Activated naive CD8-positive, alpha-beta T cell (primary cell): ENCODE measurements around the gene PSMD1.

Experiments used
- H3K27ac Mint-ChIP-seq: one replicate; pipeline ENCODE4 v1.8.0; 2021; ENCODE audit warnings: mixed read lengths
- H3K27me3 Mint-ChIP-seq: one replicate; pipeline ENCODE4 v1.8.0; 2021; ENCODE audit warnings: mixed read lengths
- H3K36me3 Mint-ChIP-seq: one replicate; pipeline ENCODE4 v1.8.0; 2021; ENCODE audit warnings: mixed read lengths
- H3K4me1 Mint-ChIP-seq: one replicate; pipeline ENCODE4 v1.8.0; 2021; ENCODE audit warnings: low read depth, mixed read lengths
- H3K4me3 Mint-ChIP-seq: one replicate; pipeline ENCODE4 v1.8.0; 2021; ENCODE audit warnings: mild to moderate bottlenecking, mixed read lengths
- H3K9me3 Mint-ChIP-seq: one replicate; pipeline ENCODE4 v1.8.0; 2021; ENCODE audit warnings: low read depth, mixed read lengths

Gene PSMD1

DNA sequence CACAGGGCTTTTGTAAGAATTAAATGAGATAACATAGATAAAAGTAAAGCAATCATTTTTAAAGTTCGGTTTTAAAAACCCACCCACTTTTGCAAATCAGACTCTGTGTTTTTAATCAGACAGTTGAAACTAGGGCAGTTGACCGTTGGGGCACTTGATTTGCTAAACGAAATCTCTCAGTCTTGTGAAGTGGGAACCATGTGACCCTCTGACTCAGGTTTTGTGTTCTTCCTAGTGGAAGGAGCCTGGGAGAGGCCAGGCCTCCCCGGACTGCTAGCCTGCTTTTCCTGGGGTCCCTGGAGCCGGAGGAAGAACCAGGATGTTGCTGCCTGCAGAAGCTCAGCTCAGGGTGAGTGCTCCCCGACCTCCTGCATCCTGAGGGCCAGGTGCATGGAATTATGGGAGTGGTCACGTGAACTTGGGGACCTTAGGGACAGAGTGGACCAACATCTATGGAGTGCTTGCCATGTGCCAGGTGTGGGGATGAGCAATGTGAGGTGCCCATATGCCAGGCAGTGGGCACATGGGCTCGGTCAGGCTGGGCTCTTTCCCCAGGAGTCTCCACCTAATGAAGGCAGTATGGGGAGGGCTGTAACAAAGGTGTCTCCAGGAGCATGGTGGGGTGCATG, 15.5 kb upstream of the PSMD1 start:
- Mint-ChIP-seq H3K4me1 (peaks cover 5% of the 10 kb centered on the region), H3K27me3 (peaks cover 33% of the 10 kb centered on the region)

DNA sequence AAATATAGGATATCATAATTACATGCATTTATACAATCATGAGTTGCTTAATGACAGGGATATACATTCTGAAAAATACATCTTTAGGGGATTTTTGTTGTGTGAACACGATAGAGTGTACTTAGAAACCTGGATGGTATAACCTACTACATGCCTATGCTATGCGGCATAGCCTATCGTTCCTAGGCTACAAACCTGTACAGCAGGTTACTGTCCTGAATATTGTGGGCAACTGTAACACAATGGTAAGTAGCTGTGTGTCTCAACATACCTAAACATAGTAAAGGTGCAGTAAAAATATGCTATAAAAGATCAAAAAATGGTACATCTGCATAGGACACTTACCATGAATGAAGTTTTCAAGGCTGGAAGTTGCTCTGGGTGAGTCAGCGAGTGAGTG, 12.9 kb upstream of the PSMD1 start:
- Mint-ChIP-seq H3K27me3 (peaks cover 25% of the 10 kb centered on the region), H3K27ac (no peak overlapping the region), H3K36me3 (no peaks in the 10 kb centered on the region), H3K9me3 (no peaks in the 10 kb centered on the region), H3K4me3 (no peak overlapping the region), H3K4me1 (no peaks in the 10 kb centered on the region)

More for the DNA sequence above, 15.5 kb upstream of the PSMD1 start:
- Mint-ChIP-seq H3K27ac (no peak overlapping the region), H3K9me3 (no peaks in the 10 kb centered on the region), H3K4me3 (no peak overlapping the region), H3K36me3 (no peaks in the 10 kb centered on the region)

DNA sequence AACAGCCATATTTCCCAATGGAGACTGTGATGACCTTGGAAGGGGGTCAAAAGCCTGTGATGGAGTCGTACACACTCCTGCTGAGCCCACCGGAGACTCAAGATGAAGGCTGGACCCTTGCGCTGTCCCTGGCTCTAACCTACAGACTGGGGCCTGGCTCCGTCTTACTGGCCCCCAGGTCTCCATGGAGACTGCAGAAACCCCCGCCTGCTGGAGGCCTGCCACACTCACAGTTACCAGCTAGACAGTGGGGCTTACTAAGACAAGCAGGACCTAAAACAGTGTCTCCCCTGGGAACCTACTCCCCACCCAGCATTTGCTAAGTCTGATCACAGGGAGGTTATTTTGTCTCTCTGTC, 9.8 kb upstream of the PSMD1 start:
- H3K36me3 Mint-ChIP-seq, result no peaks in the 10 kb centered on the region
- H3K4me1 Mint-ChIP-seq, result no peaks in the 10 kb centered on the region
- H3K27ac Mint-ChIP-seq, result no peak overlapping the region
- no peaks in the 10 kb centered on the region for H3K9me3 Mint-ChIP-seq
- peaks cover 9% of the 10 kb centered on the region for H3K27me3 Mint-ChIP-seq
- H3K4me3 Mint-ChIP-seq, result no peak overlapping the region

DNA sequence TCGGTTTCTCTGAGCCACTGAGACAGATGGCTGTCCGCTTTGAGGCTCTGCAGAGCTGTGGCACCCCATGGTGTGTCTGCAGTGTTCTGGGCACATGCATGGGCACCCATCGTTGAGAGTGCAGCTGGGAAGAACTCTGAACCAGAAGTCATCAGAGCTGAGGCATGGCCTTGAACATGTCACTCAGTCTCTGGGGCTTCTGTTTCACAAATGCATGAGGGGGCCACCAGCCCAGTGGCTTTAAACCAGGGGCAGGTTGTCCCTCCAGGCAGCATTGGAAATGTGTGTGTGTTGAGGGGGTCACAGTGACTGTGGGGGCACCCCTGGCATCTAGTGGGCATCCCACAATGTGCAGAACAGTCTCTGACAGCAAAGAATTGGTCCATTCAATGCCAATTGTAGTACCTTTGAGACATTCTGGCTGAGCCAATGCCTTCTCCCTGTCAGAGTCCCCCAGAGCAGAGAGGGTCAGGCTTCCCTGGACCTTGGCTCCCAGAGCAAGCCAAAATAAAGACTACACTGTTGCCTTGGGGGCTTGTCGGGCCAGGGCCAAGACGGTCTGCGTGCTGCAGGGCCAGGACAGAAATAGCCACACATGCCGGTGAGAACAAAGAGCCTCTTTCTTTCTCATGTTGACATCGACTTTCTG, 9.3 kb upstream of the PSMD1 start:
- Mint-ChIP-seq H3K4me1 (peaks cover 3% of the 10 kb centered on the region), H3K27ac (no peak overlapping the region), H3K36me3 (no peaks in the 10 kb centered on the region), H3K4me3 (no peak overlapping the region), H3K9me3 (no peaks in the 10 kb centered on the region), H3K27me3 (peaks cover 9% of the 10 kb centered on the region)

DNA sequence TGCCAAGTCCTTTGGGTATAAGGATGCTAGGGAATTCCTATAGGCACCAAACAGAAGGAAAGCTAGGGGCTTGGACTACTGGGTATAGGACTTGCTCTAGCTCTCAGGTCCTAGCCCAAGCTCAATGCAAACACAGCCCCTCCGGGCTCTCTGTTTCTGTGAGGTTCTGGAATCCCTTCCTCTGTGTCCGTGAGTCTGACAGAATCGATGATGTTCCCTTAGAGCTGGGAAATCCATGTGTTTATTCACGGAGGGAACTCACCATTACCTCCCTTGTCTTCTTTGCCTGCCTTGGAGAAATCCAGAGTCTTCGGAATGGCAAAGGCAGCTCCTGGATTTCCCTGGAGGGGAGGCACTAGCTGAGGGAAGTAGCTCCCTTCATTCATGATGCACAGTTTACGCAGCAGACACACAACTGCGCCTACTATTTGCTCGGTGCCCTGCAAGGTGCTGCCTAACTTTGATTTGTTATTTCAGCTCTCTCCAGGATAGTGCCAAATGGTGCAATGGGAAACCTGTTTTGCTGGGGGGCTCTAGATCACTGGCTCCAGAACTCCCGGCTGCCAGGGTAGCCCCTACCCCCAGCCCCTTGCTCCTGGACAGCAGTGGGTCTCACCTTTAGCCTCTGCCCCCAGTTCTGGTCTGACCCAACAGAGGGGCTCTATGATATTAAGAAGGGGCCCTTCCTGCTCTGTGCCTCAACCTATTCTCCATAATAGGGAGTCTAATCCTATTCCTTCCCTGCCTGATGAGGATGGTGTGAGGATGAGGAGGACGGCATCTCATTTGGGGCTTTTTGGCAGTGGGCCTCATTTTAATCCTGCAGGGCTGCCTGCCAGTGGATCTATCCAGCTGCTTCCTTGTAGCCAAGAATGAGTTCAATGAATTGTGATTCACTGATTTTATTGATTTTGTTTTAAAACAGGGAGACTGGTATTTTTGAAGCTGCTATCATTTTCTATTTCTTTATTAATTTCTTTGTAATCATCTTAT, 8.4 kb upstream of the PSMD1 start:
- Mint-ChIP-seq H3K9me3 (no peaks in the 10 kb centered on the region), H3K4me1 (peaks cover 10% of the 10 kb centered on the region), H3K27ac (no peak overlapping the region), H3K36me3 (no peaks in the 10 kb centered on the region), H3K27me3 (peaks cover 7% of the 10 kb centered on the region), H3K4me3 (no peak overlapping the region)

DNA sequence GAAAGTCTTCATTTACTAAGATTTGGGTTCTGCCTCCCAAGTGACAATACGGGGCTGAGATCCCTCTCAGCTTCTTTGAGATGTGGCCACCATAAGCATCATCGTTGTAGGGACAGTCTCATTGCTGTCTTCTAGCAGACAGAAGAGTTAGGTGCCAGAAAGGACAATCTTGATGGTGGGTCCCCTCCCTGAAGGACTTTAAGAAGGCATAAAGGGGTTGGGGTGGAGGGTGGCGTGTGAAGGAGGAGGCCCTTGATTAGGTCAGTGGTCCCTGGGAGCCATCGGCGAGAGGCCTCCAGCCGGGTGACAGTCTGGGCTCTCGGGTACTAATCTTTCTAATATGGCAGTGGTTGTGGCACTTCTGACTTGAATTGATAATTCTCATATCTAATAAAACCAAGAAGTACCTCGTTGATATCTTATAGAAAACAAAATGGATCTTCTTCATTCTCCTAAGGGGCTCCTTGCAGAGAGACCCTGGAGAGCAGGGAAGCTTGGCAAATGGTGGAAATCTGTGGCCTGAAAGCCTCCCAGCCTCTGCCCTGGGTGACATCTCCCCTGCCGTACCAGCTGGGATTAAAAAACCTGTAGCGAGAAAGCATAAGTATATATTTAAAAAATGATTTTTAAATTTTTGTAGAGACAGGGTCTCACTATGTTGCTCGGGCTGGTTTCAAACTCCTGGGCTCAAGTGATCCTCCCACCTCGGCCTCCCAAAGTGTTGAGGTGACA, 7.2 kb upstream of the PSMD1 start:
- Mint-ChIP-seq H3K27me3 (peaks cover 6% of the 10 kb centered on the region), H3K4me3 (no peak overlapping the region), H3K27ac (no peak overlapping the region), H3K9me3 (no peaks in the 10 kb centered on the region), H3K4me1 (peaks cover 16% of the 10 kb centered on the region), H3K36me3 (no peaks in the 10 kb centered on the region)

DNA sequence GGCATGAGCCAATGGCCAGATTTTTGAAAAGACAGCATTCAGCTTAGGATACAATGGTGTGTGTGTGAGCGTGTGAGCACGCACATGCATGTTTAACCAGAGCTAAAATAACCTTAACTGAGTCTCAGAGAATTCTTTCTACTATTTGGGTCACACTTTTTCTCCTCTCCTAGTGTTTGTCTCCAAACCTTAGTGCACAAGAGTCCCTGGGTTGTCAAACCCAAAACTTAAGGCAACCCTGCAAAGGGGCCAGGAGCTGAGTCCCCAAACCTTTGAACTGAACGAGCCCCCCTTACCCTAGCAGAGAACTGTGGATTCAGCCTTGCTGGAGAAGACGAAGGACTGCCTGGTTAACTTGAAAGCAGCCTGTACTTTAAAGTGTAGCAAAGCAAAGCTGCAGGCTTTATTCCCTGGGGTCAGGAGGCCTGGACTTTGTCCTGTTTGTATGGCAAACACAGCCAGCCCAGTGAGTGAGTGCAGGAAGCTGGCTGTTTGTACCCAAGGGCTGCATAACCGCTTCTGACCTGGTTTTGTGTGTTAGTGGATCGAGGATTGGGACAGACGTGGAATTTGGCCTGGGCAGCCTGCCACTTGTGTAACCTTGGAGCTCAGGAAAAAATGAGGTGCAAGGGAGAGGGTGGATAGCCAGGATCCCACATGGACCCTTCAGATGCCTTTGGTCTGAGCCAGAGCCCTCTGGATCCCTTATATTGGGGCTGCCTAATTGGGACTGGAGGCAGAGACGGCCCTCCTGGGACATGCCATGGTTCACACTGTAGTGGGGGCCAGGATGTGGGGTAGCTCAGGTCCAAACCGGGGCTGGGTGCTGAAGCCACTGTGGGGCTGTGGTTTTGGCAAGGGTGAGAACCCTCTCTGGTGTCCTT, 6.4 kb upstream of the PSMD1 start:
- Mint-ChIP-seq H3K36me3 (no peaks in the 10 kb centered on the region), H3K27me3 (peaks cover 6% of the 10 kb centered on the region), H3K9me3 (no peaks in the 10 kb centered on the region), H3K27ac (no peak overlapping the region), H3K4me1 (peaks cover 16% of the 10 kb centered on the region), H3K4me3 (no peak overlapping the region)

DNA sequence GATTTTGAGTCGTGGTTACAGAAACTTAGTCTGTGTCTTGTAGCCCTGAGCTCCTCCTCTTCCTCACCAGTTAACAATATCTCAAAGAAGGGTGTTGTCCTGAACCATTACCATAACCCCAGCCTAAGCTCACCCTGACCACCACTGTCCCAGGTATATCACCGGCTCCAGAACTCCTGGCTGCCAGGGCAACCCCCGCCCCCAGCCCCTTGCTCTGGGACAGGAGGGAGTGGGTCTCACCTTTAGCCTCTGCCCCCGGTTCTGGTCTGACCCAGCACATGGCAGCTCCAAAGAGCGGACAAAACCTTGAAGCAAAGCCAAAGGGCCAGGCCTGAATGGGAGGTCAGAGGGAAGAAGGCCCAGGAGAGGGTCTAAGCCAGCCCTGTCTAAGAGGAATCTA, 5.6 kb upstream of the PSMD1 start:
- Mint-ChIP-seq H3K27me3 (peaks cover 4% of the 10 kb centered on the region), H3K9me3 (no peaks in the 10 kb centered on the region), H3K36me3 (no peaks in the 10 kb centered on the region), H3K4me1 (peaks cover 16% of the 10 kb centered on the region), H3K4me3 (no peak overlapping the region), H3K27ac (no peak overlapping the region)

DNA sequence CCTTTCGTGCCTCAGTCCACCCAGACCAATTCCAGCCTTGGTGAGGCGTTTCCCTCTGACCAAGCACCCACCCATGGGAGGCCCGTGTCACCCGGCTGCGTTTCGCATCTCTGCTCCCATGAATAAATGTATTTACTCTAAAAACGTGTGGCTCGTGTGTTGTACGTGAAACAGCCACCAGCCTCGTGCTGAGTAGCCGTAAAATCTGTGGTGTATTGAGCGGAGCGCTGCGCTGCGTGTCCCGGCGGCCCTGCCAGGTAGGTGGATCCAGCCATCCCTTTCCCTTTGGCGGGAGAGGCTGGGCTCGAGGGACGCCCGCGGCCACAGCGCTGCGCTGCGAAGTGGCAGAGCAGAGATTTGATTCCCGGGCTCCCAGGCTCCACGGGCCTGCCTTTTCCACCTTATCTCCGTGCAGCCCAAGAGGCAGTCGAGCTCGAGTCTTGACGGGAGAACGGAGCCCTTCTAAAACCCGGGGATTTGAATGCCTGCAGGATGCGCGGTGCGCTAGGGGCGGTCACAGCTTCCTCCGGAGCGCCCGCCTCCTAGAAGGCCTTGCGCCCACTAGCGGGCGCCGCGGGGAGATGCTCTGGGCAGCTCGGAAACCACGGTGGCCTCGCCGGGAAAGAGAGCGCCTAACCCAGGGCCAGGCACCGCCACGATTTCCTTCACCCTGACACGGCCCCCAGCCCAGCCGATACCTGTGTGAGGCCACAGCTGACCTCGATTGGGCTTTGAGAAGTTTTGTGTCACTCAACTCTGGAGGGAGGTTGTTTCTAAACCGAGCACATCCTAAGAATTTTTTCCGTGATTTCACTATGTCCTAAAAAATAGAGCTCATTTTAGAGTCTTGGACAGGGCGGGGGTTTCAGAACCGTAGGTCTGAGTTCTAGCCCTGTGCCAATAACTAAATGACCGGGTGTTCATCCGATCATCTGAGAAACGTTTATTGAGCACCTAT, 3.9 kb upstream of the PSMD1 start:
- H3K27me3 Mint-ChIP-seq, result peaks cover 2% of the 10 kb centered on the region
- H3K4me3 Mint-ChIP-seq, result peak overlapping the region; percentile 89
- no peaks in the 10 kb centered on the region for H3K9me3 Mint-ChIP-seq
- H3K4me1 Mint-ChIP-seq, result peaks cover 19% of the 10 kb centered on the region
- H3K27ac Mint-ChIP-seq, result peak overlapping the region; percentile 61
- H3K36me3 Mint-ChIP-seq, result peaks cover 2% of the 10 kb centered on the region

DNA sequence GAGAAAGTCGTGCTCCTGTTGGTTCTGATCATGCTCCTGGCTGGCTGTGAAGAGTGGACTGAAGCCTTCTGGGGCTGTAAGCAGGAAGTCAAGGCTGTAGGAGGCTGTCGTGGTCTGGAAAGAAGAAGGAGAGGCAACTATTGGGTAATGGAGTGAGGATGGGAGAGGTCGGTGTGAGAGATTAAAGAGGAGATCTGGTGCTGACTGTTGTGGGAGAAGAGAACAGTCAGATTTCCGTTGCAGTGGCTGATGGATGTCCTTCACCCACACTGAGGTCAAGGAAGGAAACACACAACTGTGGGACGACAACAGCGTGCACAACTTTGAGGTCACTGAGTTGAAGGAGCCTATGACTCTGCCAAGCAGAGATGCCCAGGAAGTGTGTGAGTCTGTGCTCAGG, 2.8 kb upstream of the PSMD1 start:
- Mint-ChIP-seq H3K36me3 (peaks cover 2% of the 10 kb centered on the region), H3K27me3 (peaks cover 2% of the 10 kb centered on the region), H3K27ac (no peak overlapping the region), H3K9me3 (no peaks in the 10 kb centered on the region), H3K4me1 (peaks cover 29% of the 10 kb centered on the region), H3K4me3 (no peak overlapping the region)

DNA sequence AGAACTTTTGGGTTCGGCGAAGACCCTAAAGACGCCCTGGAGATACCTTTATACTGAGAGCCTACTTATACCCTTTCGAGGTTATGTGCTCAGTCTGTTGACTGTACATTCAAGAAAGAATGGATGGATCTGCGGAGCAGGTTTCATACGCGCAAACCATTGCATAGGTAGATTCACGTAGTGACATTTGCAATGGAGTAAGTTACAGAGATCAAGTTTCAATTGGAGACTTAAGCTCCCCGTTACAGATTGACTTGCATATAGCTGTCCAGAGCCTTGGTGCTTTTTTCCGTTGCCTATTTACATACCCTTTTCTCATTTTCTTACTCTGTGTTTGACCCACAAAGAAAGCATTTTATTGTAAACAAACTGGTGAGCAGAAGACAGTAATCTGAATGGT, 923 bp downstream of the PSMD1 start:
- Mint-ChIP-seq H3K27me3 (no peaks in the 10 kb centered on the region), H3K27ac (peak overlapping the region; percentile 83), H3K9me3 (no peaks in the 10 kb centered on the region), H3K4me3 (peak overlapping the region; percentile 92), H3K36me3 (peaks cover 4% of the 10 kb centered on the region), H3K4me1 (peaks cover 42% of the 10 kb centered on the region)

DNA sequence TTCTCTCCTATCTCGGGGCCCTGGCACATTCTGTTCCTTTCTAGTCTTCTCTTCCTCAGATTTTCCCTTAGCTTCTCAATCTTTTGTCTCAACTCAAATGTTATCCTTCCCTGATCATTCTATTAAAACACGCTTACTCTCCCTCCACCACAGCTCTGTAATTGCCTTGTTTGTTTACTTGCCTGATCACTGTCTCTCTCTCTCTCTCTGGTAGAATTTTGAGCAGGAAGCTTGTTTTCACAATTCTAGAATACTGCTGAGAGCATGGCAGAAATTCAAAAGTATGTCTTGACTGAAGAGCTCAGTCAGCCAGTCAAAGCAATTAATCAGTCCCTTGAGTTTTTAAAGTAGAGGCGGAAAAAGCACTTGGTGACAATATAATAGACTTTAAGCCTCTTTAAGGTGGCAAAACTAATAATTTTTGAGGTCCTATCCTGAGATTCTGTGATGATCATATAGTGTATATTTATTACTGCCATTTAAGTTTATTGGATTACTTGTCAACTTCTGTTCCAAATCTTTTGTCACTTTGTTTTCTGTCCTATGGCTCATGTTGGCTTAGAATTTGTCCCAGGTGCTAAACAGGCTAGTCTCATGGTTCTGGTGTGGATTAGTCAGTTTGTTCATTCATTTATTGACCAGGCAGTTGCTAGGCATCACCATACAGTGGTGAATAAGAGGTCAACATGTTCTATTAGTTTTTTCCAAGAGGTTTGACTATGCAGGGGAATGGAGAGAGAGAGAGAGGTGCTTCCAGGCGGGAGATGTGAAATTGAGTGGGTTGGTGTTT, 2.3 kb downstream of the PSMD1 start:
- peaks cover 8% of the 10 kb centered on the region for H3K36me3 Mint-ChIP-seq
- H3K4me1 Mint-ChIP-seq, result peaks cover 33% of the 10 kb centered on the region
- peak overlapping the region; percentile 92 for H3K4me3 Mint-ChIP-seq
- no peaks in the 10 kb centered on the region for H3K27me3 Mint-ChIP-seq
- H3K27ac Mint-ChIP-seq, result peak overlapping the region; percentile 5
- no peaks in the 10 kb centered on the region for H3K9me3 Mint-ChIP-seq
